Gastrocnemius medialis (tissue), 4 donors: ENCODE results near the gene GPR161.

ENCODE experiments used
- CTCF ChIP-seq, 5 experiments: fragments of 450-650 bp in 3 of 5; fragments of 200-600 bp in 2 of 5; sonication (generic) in 2 of 5; IDR thresholded peaks in 4 of 5; conservative IDR thresholded peaks in 1 of 5; 1 replicate in 4 of 5; 2 replicates in 1 of 5; pipeline ENCODE4 v1.5.1; 2016 to 2019; ENCODE audit warnings: antibody characterized with exemption in 5 of 5, mild to moderate bottlenecking in 3 of 5, moderate library complexity in 3 of 5
- POLR2A ChIP-seq, 2 donors: fragments of 450-650 bp; IDR thresholded peaks; one replicate each; pipeline ENCODE4 v1.6.1; 2017; ENCODE audit warnings: antibody characterized with exemption in 2 of 2, mild to moderate bottlenecking in 2 of 2, moderate library complexity in 2 of 2

- TF ChIP-seq CTCF (IDR thresholded peaks at IDR 0.05 in 4 of 5, conservative IDR thresholded peaks at IDR 0.05 in 1 of 5) (no peak), POLR2A (IDR thresholded peaks at IDR 0.05) (no peak)
Observed at GRCh38 chr1:168057921-168058320, 78.8 kb downstream of the GPR161 start.
